ENCODE data around the gene SNN. TPM values are rescaled to one million over a fixed set of nuclear protein-coding genes. Genes with fewer than 3 reads are reported as not detected.

The SNN gene
- total RNA-seq, 1 donor from 2014 or later = 14.4 TPM

- no peak for DNase-seq (ENCODE audit: low read depth)
Measured at GRCh38 chr16:11635113-11635652, 33.1 kb upstream of the SNN start.

GRCh38 chr16:11635679-11636171, 32.5 kb upstream of the SNN start:
- no peak for DNase-seq (ENCODE audit: low read depth)

- DNase-seq (ENCODE audit: low read depth) = no peak
Measured at GRCh38 chr16:11636172-11636721, 32.0 kb upstream of the SNN start.

- no peak for DNase-seq (ENCODE audit: low read depth)
Measured at GRCh38 chr16:11637320-11637719, 30.9 kb upstream of the SNN start.

GRCh38 chr16:11638140-11638539, 30.1 kb upstream of the SNN start:
- DNase-seq (ENCODE audit: low read depth) = no peak

- no peak for DNase-seq (ENCODE audit: low read depth)
Measured at GRCh38 chr16:11639008-11639562, 29.2 kb upstream of the SNN start.

GRCh38 chr16:11639925-11640899, 28.0 kb upstream of the SNN start:
- peak; percentile 94 for DNase-seq (ENCODE audit: low read depth)

- DNase-seq (ENCODE audit: low read depth) = peak; percentile 68
Measured at GRCh38 chr16:11640987-11641817, 27.1 kb upstream of the SNN start.

GRCh38 chr16:11642765-11643116, 25.5 kb upstream of the SNN start:
- DNase-seq (ENCODE audit: low read depth) = no peak

GRCh38 chr16:11649276-11649675, 19.0 kb upstream of the SNN start:
- no peak for DNase-seq (ENCODE audit: low read depth)

- no peak for DNase-seq (ENCODE audit: low read depth)
Measured at GRCh38 chr16:11650641-11651591, 17.3 kb upstream of the SNN start.

- DNase-seq (ENCODE audit: low read depth) = no peak
Measured at GRCh38 chr16:11651796-11652195, 16.5 kb upstream of the SNN start.

GRCh38 chr16:11655655-11656054, 12.6 kb upstream of the SNN start:
- DNase-seq (ENCODE audit: low read depth) = no peak

- no peak for DNase-seq (ENCODE audit: low read depth)
Measured at GRCh38 chr16:11657556-11657955, 10.7 kb upstream of the SNN start.

GRCh38 chr16:11658896-11659708, 9.2 kb upstream of the SNN start:
- DNase-seq (ENCODE audit: low read depth) = no peak

- no peak for DNase-seq (ENCODE audit: low read depth)
Measured at GRCh38 chr16:11660565-11660964, 7.7 kb upstream of the SNN start.

- DNase-seq (ENCODE audit: low read depth) = no peak
Measured at GRCh38 chr16:11662582-11662981, 5.7 kb upstream of the SNN start.

GRCh38 chr16:11665071-11665491, 3.2 kb upstream of the SNN start:
- no peak for DNase-seq (ENCODE audit: low read depth)
